Activated CD8-positive, alpha-beta memory T cell treated with anti-CD3 and anti-CD28 coated beads for 4 hours (primary cell): ENCODE data around the gene ASB7.
"Not testable (repeated sequence)": the region's sequence is repeated elsewhere in the genome, so short reads cannot be mapped to it uniquely, and the experiment has no call there.

Source experiments
- DNase-seq, 2 donors: peaks; one replicate each; pipeline ENCODE4 v3.0.0-alpha.2; 2020; ENCODE audit warnings: low read depth in 2 of 2

Gene ASB7

GRCh38 chr15:100650685-100651084 lies 48.3 kb downstream of the ASB7 start:
- no peak for DNase-seq

GRCh38 chr15:100651253-100651652 lies 48.9 kb downstream of the ASB7 start:
- no peak for DNase-seq

GRCh38 chr15:100652116-100652515 lies 49.7 kb downstream of the ASB7 start:
- DNase-seq = no peak

GRCh38 chr15:100653608-100654007 lies 51.2 kb downstream of the ASB7 start:
- DNase-seq = no peak

GRCh38 chr15:100658895-100659294 lies 56.5 kb downstream of the ASB7 start:
- DNase-seq = no peak

- DNase-seq = no peak
Observed at GRCh38 chr15:100661156-100661555, 58.8 kb downstream of the ASB7 start.

GRCh38 chr15:100663086-100663914 lies 60.9 kb downstream of the ASB7 start:
- no peak for DNase-seq

- DNase-seq = no peak
Observed at GRCh38 chr15:100663915-100664281, 61.5 kb downstream of the ASB7 start.

- DNase-seq = no peak
Observed at GRCh38 chr15:100665570-100665969, 63.2 kb downstream of the ASB7 start.

GRCh38 chr15:100667405-100668347 lies 65.3 kb downstream of the ASB7 start:
- DNase-seq = no peak

GRCh38 chr15:100668348-100668745 lies 66.0 kb downstream of the ASB7 start:
- no peak for DNase-seq

GRCh38 chr15:100669260-100669659 lies 66.9 kb downstream of the ASB7 start:
- DNase-seq = no peak

- no peak for DNase-seq
Observed at GRCh38 chr15:100670505-100671021, 68.2 kb downstream of the ASB7 start.

- DNase-seq = no peak
Observed at GRCh38 chr15:100671124-100671680, 68.8 kb downstream of the ASB7 start.

- DNase-seq = no peak
Observed at GRCh38 chr15:100671858-100672543, 69.6 kb downstream of the ASB7 start.

- no peak for DNase-seq
Observed at GRCh38 chr15:100672959-100673358, 70.6 kb downstream of the ASB7 start.

GRCh38 chr15:100679151-100679550 lies 76.8 kb downstream of the ASB7 start:
- not testable (repeated sequence) for DNase-seq

GRCh38 chr15:100680726-100681125 lies 78.3 kb downstream of the ASB7 start:
- no peak for DNase-seq

GRCh38 chr15:100681335-100681746 lies 79.0 kb downstream of the ASB7 start:
- no peak for DNase-seq

- DNase-seq = no peak
Observed at GRCh38 chr15:100682468-100682867, 80.1 kb downstream of the ASB7 start.

GRCh38 chr15:100683434-100683833 lies 81.0 kb downstream of the ASB7 start:
- no peak for DNase-seq

GRCh38 chr15:100684591-100684990 lies 82.2 kb downstream of the ASB7 start:
- DNase-seq = no peak
